MG63 (cell line): Measurements from ENCODE around the gene LIMK2. TPM values are rescaled to one million over a fixed set of nuclear protein-coding genes. Genes with fewer than 3 reads are reported as not detected.

ENCODE experiments used
- DNase-seq: peaks from one replicate; pipeline ENCODE4 v3.0.0-alpha.2; 2020
- H3K27me3 ChIP-seq: fragments of 250-450 bp; sonication (Bioruptor Pico); 2 replicates; pipeline ENCODE4 v1.5.1; 2020; ENCODE audit warnings: mild to moderate bottlenecking, moderate library complexity
- H3K36me3 ChIP-seq: fragments of 250-450 bp; sonication (Bioruptor Pico); 2 replicates; pipeline ENCODE4 v1.5.1; 2020; ENCODE audit warnings: mild to moderate bottlenecking, moderate library complexity
- H3K4me3 ChIP-seq: fragments of 250-450 bp; sonication (Bioruptor Pico); 2 replicates; pipeline ENCODE4 v1.5.1; 2020; ENCODE audit warnings: mild to moderate bottlenecking, moderate library complexity
- H3K9me3 ChIP-seq: fragments of 250-450 bp; sonication (Bioruptor Pico); 2 replicates; pipeline ENCODE4 v1.5.1; 2020; ENCODE audit warnings: mild to moderate bottlenecking, moderate library complexity
- total RNA-seq: library from RNA; depleted of rRNA; stranded (reverse); fragments of >200 nt; shearing (Covaris generic); gene quantifications from 2 replicates; pipeline ENCODE4 v1.2.3, GENCODE V29; 2014; ENCODE audit warnings: low replicate concordance

Gene LIMK2
- total RNA-seq, 1 experiment from 2014 or later: 7.9 TPM

GRCh38 chr22:31248965-31249958, 37.2 kb downstream of the LIMK2 start:
- Histone ChIP-seq H3K9me3 (no peaks in the 10 kb centered on the region), H3K27me3 (no peaks in the 10 kb centered on the region), H3K4me3 (no peak overlapping the region), H3K36me3 (no peaks in the 10 kb centered on the region)
- no peak for DNase-seq

DNA sequence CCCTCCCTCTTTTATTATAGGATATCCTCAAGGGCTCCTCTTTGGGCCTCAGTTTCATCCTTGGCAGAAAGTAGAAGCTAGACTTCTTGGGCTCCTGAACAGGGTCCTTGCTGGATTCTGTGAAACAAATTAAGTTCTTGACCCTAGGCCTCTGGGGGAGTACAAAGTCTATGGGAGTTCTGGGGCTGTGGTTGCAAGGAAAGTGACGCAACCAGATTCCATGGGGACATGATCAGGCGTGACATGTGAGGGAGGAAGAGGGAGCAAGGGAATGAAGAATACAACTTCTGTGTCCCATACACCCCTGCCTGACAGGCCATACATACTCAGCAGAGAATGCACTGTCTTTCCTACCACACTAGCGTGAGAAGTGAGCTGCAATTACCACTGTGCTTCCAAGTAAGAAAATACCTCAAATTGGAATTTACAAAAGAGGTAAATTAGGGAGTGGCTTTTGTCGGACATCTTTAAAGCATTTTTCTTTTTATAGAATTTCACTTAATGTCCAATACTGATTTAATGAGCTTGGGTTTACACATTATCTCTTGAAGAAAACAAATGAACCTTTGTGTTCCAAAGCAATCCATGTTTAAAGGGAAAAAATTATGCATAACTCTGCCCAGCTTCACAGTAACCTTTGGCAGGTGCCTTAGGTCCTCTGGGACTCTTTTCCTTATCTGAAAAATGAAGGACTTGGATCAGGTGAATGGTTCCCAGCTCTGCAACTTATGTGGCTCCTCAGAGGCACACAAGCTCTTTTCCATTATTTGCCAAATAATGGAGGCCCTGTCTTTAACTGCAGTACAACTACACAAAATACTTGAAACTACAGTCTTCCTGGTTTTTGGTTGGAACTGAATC, 38.9 kb downstream of the LIMK2 start:
- Histone ChIP-seq H3K36me3 (no peaks in the 10 kb centered on the region), H3K4me3 (no peak overlapping the region), H3K9me3 (no peaks in the 10 kb centered on the region), H3K27me3 (no peaks in the 10 kb centered on the region)
- no peak for DNase-seq

GRCh38 chr22:31253949-31254348, 41.9 kb downstream of the LIMK2 start:
- Histone ChIP-seq H3K4me3 (no peak overlapping the region), H3K27me3 (no peaks in the 10 kb centered on the region), H3K9me3 (no peaks in the 10 kb centered on the region), H3K36me3 (no peaks in the 10 kb centered on the region)
- DNase-seq: no peak

- Histone ChIP-seq H3K4me3 (no peak overlapping the region), H3K27me3 (no peaks in the 10 kb centered on the region), H3K9me3 (no peaks in the 10 kb centered on the region), H3K36me3 (no peaks in the 10 kb centered on the region)
- DNase-seq: no peak
Measured at GRCh38 chr22:31259798-31260473, 47.8 kb downstream of the LIMK2 start.

GRCh38 chr22:31260474-31260856, 48.4 kb downstream of the LIMK2 start:
- no peaks in the 10 kb centered on the region for H3K9me3 ChIP-seq
- H3K27me3 ChIP-seq: no peaks in the 10 kb centered on the region
- DNase-seq: no peak
- no peaks in the 10 kb centered on the region for H3K36me3 ChIP-seq
- H3K4me3 ChIP-seq: no peak overlapping the region

- Histone ChIP-seq H3K4me3 (no peak overlapping the region), H3K9me3 (no peaks in the 10 kb centered on the region), H3K27me3 (no peaks in the 10 kb centered on the region), H3K36me3 (no peaks in the 10 kb centered on the region; the same call in 1 of the 2 replicates)
- DNase-seq: no peak
Measured at GRCh38 chr22:31262312-31263133, 50.4 kb downstream of the LIMK2 start.

DNA sequence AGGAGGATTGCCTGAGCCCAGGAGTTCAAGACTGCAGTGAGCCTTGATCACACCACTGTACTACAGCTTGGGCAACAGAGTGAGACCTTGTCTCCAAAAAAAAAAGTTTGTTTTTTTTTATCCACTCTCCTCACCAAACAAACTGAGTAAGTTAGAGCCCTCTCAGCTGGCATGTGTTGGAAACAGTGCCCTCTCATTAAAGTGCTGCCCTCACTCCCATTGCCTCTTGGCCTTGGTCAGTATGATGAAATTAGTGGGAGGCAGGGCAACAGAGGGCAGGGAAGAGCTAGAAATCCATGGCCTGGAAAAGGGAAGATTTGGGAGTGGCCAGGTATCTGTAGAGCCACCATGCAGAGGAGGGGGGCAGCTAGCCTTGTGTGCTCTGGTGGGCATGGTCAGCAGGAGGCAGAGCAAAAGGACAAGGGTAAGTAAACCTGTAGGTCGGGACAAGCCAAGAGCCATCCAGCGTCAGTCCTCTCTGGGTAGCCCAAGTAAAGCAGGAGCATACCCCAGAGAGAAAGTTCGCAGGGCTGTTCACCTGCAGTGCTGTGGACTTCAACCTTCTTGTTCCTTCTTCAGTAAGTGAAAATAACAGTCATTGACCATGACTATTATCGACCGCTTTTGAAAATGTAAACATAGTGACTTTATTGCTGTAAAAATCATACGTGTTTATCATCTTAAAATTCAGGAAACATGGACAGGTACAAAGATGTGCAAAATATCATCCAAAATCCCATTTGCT, 52.0 kb downstream of the LIMK2 start:
- Histone ChIP-seq H3K36me3 (no peaks in the 10 kb centered on the region; the same call in 1 of the 2 replicates), H3K9me3 (no peaks in the 10 kb centered on the region)

GRCh38 chr22:31268281-31268680, 56.2 kb downstream of the LIMK2 start:
- no peak for DNase-seq
- Histone ChIP-seq H3K4me3 (no peak overlapping the region), H3K27me3 (no peaks in the 10 kb centered on the region), H3K9me3 (no peaks in the 10 kb centered on the region), H3K36me3 (peaks cover 10% of the 10 kb centered on the region)

More for the DNA sequence above, 52.0 kb downstream of the LIMK2 start:
- H3K27me3 ChIP-seq: no peaks in the 10 kb centered on the region
- DNase-seq: no peak
- H3K4me3 ChIP-seq: no peak overlapping the region

- Histone ChIP-seq H3K4me3 (no peak overlapping the region), H3K27me3 (no peaks in the 10 kb centered on the region), H3K36me3 (peaks cover 15% of the 10 kb centered on the region), H3K9me3 (no peaks in the 10 kb centered on the region)
- no peak for DNase-seq
Measured at GRCh38 chr22:31269892-31270579, 57.9 kb downstream of the LIMK2 start.

GRCh38 chr22:31271026-31271425, 58.9 kb downstream of the LIMK2 start:
- H3K27me3 ChIP-seq: no peaks in the 10 kb centered on the region
- peaks cover 20% of the 10 kb centered on the region for H3K36me3 ChIP-seq
- DNase-seq: no peak
- no peaks in the 10 kb centered on the region for H3K9me3 ChIP-seq
- H3K4me3 ChIP-seq: no peak overlapping the region

DNA sequence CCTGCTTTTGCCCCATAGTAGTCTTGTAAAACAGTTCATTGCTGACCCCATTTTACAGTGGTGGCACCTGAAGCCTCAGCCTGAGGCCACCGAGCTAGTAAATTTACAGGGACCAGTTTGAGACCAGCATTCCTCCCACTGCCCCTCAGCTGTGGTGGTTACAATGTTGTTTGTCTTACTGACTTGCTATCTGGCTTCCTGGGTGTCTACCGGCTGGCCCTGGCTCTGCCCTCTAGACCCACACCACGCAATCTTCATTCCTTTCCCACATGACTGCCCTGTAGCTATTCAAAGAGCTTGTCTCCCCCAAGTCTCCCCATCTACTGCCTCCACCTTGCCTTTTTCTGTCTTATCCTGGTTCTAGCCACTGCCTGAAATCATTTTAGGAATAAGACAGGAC, 59.4 kb downstream of the LIMK2 start:
- Histone ChIP-seq H3K36me3 (peaks cover 20% of the 10 kb centered on the region), H3K4me3 (no peak overlapping the region), H3K9me3 (no peaks in the 10 kb centered on the region), H3K27me3 (no peaks in the 10 kb centered on the region)
- DNase-seq: no peak

DNA sequence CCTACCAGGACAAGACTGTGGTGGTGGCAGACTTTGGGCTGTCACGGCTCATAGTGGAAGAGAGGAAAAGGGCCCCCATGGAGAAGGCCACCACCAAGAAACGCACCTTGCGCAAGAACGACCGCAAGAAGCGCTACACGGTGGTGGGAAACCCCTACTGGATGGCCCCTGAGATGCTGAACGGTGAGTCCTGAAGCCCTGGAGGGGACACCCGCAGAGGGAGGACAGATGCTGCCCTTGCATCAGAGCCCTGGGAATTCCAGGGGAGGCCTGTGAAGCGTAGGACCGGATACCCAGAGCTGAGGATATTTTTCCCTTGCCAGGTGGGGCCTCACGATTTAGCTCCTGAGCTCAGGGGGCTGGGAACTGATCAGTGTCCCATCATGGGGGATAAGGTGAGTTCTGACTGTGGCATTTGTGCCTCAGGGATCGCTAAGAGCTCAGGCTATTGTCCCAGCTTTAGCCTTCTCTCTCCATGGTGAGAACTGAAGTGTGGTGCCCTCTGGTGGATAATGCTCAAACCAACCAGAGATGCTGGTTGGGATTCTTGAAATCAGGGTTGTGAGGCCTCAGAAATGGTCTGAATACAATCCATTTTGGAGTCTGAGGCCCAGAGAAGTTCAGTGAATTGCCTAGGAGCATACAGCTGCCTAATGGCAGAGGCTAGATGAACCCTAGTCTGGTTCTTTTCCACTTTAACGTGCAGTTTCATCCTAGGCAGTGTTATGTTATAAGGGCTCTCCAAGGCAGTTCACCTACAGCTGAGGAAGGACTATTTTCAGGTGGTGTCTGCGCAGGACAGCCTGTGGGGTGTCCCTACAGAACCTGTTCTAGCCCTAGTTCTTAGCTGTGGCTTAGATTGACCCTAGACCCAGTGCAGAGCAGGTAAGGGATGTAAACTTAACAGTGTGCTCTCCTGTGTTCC, 60.7 kb downstream of the LIMK2 start:
- H3K4me3 ChIP-seq: no peak overlapping the region
- H3K27me3 ChIP-seq: no peaks in the 10 kb centered on the region
- DNase-seq: peak; percentile 15
- H3K9me3 ChIP-seq: no peaks in the 10 kb centered on the region
- H3K36me3 ChIP-seq: peaks cover 20% of the 10 kb centered on the region

DNA sequence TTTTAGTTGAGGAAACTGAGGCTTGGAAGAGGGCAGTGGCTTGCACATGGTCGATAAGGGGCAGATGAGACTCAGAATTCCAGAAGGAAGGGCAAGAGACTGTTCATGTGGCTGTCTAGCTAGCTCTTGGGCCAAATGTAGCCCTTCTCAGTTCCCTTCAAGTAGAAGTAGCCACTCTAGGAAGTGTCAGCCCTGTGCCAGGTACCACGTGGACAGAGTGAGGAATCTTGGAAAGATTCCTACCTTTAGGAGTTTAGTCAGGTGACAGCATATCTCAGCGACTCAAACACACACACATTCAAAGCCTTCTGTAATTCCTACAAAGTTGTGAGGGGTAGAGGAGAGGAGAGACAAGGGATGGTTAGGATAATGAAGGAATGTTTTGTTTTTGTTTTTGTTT, 61.9 kb downstream of the LIMK2 start:
- Histone ChIP-seq H3K9me3 (no peaks in the 10 kb centered on the region), H3K4me3 (no peak overlapping the region), H3K27me3 (no peaks in the 10 kb centered on the region), H3K36me3 (peaks cover 20% of the 10 kb centered on the region)
- no peak for DNase-seq

DNA sequence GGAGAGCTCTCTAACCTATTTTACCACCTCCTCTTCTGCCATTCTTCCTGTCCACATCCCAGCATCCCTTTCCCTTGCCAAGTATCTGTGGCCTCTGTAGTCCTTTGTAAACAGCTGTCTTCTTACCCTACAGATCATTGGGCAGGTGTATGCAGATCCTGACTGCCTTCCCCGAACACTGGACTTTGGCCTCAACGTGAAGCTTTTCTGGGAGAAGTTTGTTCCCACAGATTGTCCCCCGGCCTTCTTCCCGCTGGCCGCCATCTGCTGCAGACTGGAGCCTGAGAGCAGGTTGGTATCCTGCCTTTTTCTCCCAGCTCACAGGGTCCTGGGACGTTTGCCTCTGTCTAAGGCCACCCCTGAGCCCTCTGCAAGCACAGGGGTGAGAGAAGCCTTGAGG, 62.9 kb downstream of the LIMK2 start:
- no peaks in the 10 kb centered on the region for H3K9me3 ChIP-seq
- peaks cover 20% of the 10 kb centered on the region for H3K36me3 ChIP-seq
- DNase-seq: no peak
- no peak overlapping the region for H3K4me3 ChIP-seq
- H3K27me3 ChIP-seq: no peaks in the 10 kb centered on the region
